ENCODE data around the gene SPATC1L.

DNA sequence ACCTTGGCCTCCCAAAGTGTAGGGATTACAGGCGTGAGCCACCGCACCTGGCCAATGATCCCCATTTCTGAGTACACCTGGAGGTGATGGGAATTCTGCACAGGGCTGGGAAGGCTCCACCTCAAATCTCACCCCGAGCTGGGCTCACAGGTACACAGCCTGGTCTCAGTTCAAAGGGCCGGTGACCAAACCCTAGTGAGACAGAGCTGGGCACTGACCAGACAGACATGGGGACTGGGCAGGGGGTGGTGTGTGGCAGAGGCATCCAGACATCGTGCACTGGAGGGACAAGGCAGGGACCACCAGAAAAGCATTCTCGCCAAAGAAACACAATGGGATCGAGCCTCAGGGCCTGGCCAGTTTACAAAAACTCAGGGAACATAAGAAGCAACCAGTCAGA is 27.1 kb upstream of the SPATC1L start:
- TF ChIP-seq GATA3 (IDR thresholded peaks at IDR 0.05; ENCODE audit: low read depth, low read length) (no peak), GATA2 (IDR thresholded peaks at IDR 0.05; ENCODE audit: low read depth, low read length) (no peak)
